Activated naive CD8-positive, alpha-beta T cell treated with anti-CD3 and anti-CD28 coated beads, Interleukin-2, amount 10 ng/mL, durations not matched to agents 7 days and 5 days (primary cell): Measurements from ENCODE around the gene ST8SIA5. TPM values are rescaled to one million over a fixed set of nuclear protein-coding genes. Genes with fewer than 3 reads are reported as not detected.

Experiments used
- ATAC-seq: fragments of 150-1000 bp; cut with Tn5 transposase; one replicate; pipeline ENCODE4 v1.10.0; 2021; ENCODE audit warnings: low read depth, moderate library complexity
- POLR2A ChIA-PET: fragments of 350-600 bp; sonication (Branson Sonifier 250); formaldehyde crosslinking; loops from one replicate; lab custom pipeline; 2021; ENCODE audit warnings: antibody characterized with exemption; lab: Charles Lee
- DNase-seq: peaks from one replicate; pipeline ENCODE4 v3.0.0; 2021
- H3K27ac Mint-ChIP-seq: one replicate; pipeline ENCODE4 v1.8.0; 2022; ENCODE audit warnings: mild to moderate bottlenecking, mixed read lengths
- H3K27me3 Mint-ChIP-seq: one replicate; pipeline ENCODE4 v1.8.0; 2022; ENCODE audit warnings: mild to moderate bottlenecking, moderate library complexity, mixed read lengths
- H3K36me3 Mint-ChIP-seq: one replicate; pipeline ENCODE4 v1.8.0; 2021; ENCODE audit warnings: mild to moderate bottlenecking, mixed read lengths
- H3K4me1 Mint-ChIP-seq: one replicate; pipeline ENCODE4 v1.8.0; 2021; ENCODE audit warnings: mixed read lengths
- H3K4me3 Mint-ChIP-seq: one replicate; pipeline ENCODE4 v1.8.0; 2022; ENCODE audit warnings: mild to moderate bottlenecking, moderate library complexity, mixed read lengths
- H3K9me3 Mint-ChIP-seq: one replicate; pipeline ENCODE4 v1.8.0; 2021; ENCODE audit warnings: mixed read lengths
- total RNA-seq, 2 experiments: library from RNA; stranded (reverse); gene quantifications; one replicate each; pipeline ENCODE4 v1.2.3, GENCODE V29; 2021

Gene ST8SIA5
- total RNA-seq, 2 experiments from 2014 or later, result not detected

GRCh38 chr18:46621871-46622270, 135.0 kb downstream of the ST8SIA5 start:
- H3K9me3 Mint-ChIP-seq, result no peaks in the 10 kb centered on the region
- DNase-seq, result no peak
- no peak overlapping the region for H3K4me3 Mint-ChIP-seq
- H3K27me3 Mint-ChIP-seq, result no peaks in the 10 kb centered on the region
- no peak for ATAC-seq
- POLR2A ChIA-PET, result interaction anchor here (1.1 kb wide), 1 partner anchor 15 kb away, joined by 3 read pairs; no protein-coding TSS in a partner anchor
- H3K27ac Mint-ChIP-seq, result peak overlapping the region; percentile 77
- H3K4me1 Mint-ChIP-seq, result peaks cover 40% of the 10 kb centered on the region
- peaks cover 2% of the 10 kb centered on the region for H3K36me3 Mint-ChIP-seq

- H3K36me3 Mint-ChIP-seq, result peaks cover 2% of the 10 kb centered on the region
- POLR2A ChIA-PET, result no interaction called here
- H3K9me3 Mint-ChIP-seq, result no peaks in the 10 kb centered on the region
- H3K4me1 Mint-ChIP-seq, result peaks cover 40% of the 10 kb centered on the region
- H3K27ac Mint-ChIP-seq, result peak overlapping the region; percentile 77
- peak overlapping the region; percentile 14 for H3K4me3 Mint-ChIP-seq
- ATAC-seq, result no peak
- no peak for DNase-seq
- H3K27me3 Mint-ChIP-seq, result peaks cover 4% of the 10 kb centered on the region
Observed at GRCh38 chr18:46621111-46621766, 135.6 kb downstream of the ST8SIA5 start.

- H3K27ac Mint-ChIP-seq, result no peak overlapping the region
- H3K9me3 Mint-ChIP-seq, result no peaks in the 10 kb centered on the region
- H3K4me3 Mint-ChIP-seq, result no peak overlapping the region
- H3K36me3 Mint-ChIP-seq, result no peaks in the 10 kb centered on the region
- peaks cover 6% of the 10 kb centered on the region for H3K27me3 Mint-ChIP-seq
- ATAC-seq, result no peak
- POLR2A ChIA-PET, result no interaction called here
- DNase-seq, result no peak
- peaks cover 34% of the 10 kb centered on the region for H3K4me1 Mint-ChIP-seq
Observed at GRCh38 chr18:46619559-46619958, 137.3 kb downstream of the ST8SIA5 start.

Other genes starting within 250 kb of the ST8SIA5 start
- gene LOXHD1, start 99.8 kb downstream of the ST8SIA5 start, total RNA-seq, result under 1 TPM; 0.26 to 0.39 TPM
- 10 to 100 TPM; 34.4 to 34.6 TPM for gene PIAS2, start 160.5 kb upstream of the ST8SIA5 start, total RNA-seq
- under 1 TPM; 0.43 to 0.58 TPM for gene KATNAL2, start 160.5 kb upstream of the ST8SIA5 start, total RNA-seq